ENCODE measurements around the gene FOXP1.

- no peak for TF ChIP-seq POLR2A (IDR thresholded peaks at IDR 0.05)
- TF ChIP-seq CTCF (IDR thresholded peaks at IDR 0.05), result no peak
These were observed 199.1 kb downstream of the FOXP1 start for GRCh38 chr3:71384388-71384787.
